Non-pigmented ciliary epithelial cell (primary cell): ENCODE results near the gene CDK11B.
A peak's percentile ranks its signal among the peaks of the same experiment; 100 is the strongest.
"Not testable (repeated sequence)": the region's sequence is repeated elsewhere in the genome, so short reads cannot be mapped to it uniquely, and the experiment has no call there.

Experiments
- DNase-seq: peaks from one replicate; pipeline ENCODE4 v3.0.0-alpha.2; 2010; ENCODE audit warnings: low read depth

The CDK11B gene

GRCh38 chr1:1658583-1659549, at the start of gene CDK11B:
Gene CDK11B, minus strand, starts transcription at chr1:1659004. Its CDS starts 1,519 bp downstream, at chr1:1657485.
- peak; percentile 70 for DNase-seq

GRCh38 chr1:1707897-1708296, 49.1 kb upstream of the CDK11B start:
- not testable (repeated sequence) for DNase-seq

GRCh38 chr1:1707241-1707640, 48.4 kb upstream of the CDK11B start:
- DNase-seq = not testable (repeated sequence)

GRCh38 chr1:1705623-1706022, 46.8 kb upstream of the CDK11B start:
- DNase-seq = not testable (repeated sequence)

- DNase-seq = not testable (repeated sequence)
Observed at GRCh38 chr1:1704284-1704957, 45.6 kb upstream of the CDK11B start.

- DNase-seq = no peak
Observed at GRCh38 chr1:1703796-1704195, 45.0 kb upstream of the CDK11B start.

GRCh38 chr1:1702506-1702905, 43.7 kb upstream of the CDK11B start:
- not testable (repeated sequence) for DNase-seq

GRCh38 chr1:1700557-1700956, 41.8 kb upstream of the CDK11B start:
- DNase-seq = not testable (repeated sequence)

- DNase-seq = not testable (repeated sequence)
Observed at GRCh38 chr1:1700067-1700466, 41.3 kb upstream of the CDK11B start.

- DNase-seq = not testable (repeated sequence)
Observed at GRCh38 chr1:1699061-1699460, 40.3 kb upstream of the CDK11B start.

GRCh38 chr1:1697358-1698183, 38.8 kb upstream of the CDK11B start:
- DNase-seq = not testable (repeated sequence)

GRCh38 chr1:1696431-1697357, 37.9 kb upstream of the CDK11B start:
- DNase-seq = not testable (repeated sequence)

- peak; percentile 75 for DNase-seq
Observed at GRCh38 chr1:1692714-1693647, 34.2 kb upstream of the CDK11B start, which contains the start of gene SLC35E2B. Gene SLC35E2B, minus strand, starts transcription at chr1:1692795. Its CDS starts 16,096 bp downstream, at chr1:1676699.

- peak; percentile 3 for DNase-seq
Observed at GRCh38 chr1:1692324-1692713, 33.5 kb upstream of the CDK11B start.

GRCh38 chr1:1691443-1691842, 32.6 kb upstream of the CDK11B start:
- not testable (repeated sequence) for DNase-seq

- DNase-seq = not testable (repeated sequence)
Observed at GRCh38 chr1:1689526-1689925, 30.7 kb upstream of the CDK11B start.

- no peak for DNase-seq
Observed at GRCh38 chr1:1687846-1688245, 29.0 kb upstream of the CDK11B start.

- DNase-seq = no peak
Observed at GRCh38 chr1:1684031-1684681, 25.4 kb upstream of the CDK11B start.
